Measurements from ENCODE around the gene STON1. TPM values are rescaled to one million over a fixed set of nuclear protein-coding genes. Genes with fewer than 3 reads are reported as not detected.

Gene STON1
- total RNA-seq, 2 donors from 2014 or later = 2.1 to 11.9 TPM

DNA sequence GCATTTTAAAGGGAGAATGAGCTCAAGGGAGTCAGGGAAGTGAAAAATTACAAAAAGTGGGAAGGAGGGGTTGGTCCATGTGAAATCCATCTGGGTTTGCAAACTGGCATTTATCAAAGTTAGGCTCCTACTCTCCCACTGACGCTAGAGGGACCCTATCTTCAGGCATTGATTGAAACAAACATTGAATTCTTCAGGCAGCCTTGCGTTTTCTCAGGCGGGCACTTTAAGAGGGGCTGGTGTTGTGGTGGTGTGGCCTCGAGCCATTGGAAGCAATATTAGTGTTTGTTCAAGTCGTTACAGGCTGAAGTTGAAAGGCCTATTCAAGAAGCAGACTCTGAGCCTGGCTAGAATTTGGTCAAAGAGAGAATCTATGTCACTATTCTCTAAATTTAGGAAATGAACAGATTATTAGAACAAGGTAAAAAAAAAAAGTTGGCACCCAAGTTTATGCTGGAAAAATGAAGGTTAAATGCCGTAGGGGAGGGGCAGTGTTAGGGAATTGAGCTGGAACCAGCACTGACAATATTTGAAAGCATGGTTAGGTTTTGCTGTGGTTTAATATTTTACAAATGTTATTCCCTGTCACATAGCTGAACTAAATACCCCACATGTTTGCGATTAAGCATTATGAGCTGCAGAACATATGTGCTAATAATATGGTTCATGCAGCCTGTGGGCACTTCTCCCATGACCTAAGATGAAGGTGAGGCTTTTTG is 36.8 kb downstream of the STON1 start:
- intact Hi-C loops (cut with DNase I) = no loop called here

DNA sequence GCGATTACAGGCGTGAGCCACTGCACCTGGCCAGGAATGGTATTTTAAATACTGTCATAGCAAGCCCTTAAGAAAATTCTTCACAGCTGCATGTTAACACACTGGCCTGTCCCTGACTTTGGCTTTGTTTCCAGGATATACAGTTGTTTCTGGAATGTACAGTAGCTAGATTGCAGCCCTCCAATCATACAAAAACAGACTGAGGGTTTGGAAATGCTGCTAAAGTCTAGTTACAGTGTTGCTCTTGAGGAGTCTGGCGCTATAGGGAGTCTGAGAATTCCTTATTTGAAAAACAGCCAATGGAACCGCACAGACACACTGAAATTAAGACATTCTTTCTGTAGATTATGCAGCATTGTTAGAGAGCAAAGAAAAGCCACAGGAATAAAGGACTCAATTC is 37.7 kb downstream of the STON1 start:
- H3K9ac ChIP-seq (ENCODE audit: low read depth in 2 of 2, low read length in 2 of 2) = no peak overlapping the region
- H3K36me3 ChIP-seq = no peaks in the 10 kb centered on the region
- H3K27ac ChIP-seq = no peak overlapping the region

More for the DNA sequence above, 36.8 kb downstream of the STON1 start:
- H3K9ac ChIP-seq (ENCODE audit: low read depth in 2 of 2, low read length in 2 of 2) = no peak overlapping the region
- no peaks in the 10 kb centered on the region for H3K4me1 ChIP-seq
- H3K27ac ChIP-seq = no peak overlapping the region
- no peaks in the 10 kb centered on the region for H3K9me3 ChIP-seq
- no peaks in the 10 kb centered on the region for H3K27me3 ChIP-seq
- no peaks in the 10 kb centered on the region for H3K36me3 ChIP-seq
- no peak overlapping the region for H3K4me3 ChIP-seq
- TF ChIP-seq, protein P1, sequence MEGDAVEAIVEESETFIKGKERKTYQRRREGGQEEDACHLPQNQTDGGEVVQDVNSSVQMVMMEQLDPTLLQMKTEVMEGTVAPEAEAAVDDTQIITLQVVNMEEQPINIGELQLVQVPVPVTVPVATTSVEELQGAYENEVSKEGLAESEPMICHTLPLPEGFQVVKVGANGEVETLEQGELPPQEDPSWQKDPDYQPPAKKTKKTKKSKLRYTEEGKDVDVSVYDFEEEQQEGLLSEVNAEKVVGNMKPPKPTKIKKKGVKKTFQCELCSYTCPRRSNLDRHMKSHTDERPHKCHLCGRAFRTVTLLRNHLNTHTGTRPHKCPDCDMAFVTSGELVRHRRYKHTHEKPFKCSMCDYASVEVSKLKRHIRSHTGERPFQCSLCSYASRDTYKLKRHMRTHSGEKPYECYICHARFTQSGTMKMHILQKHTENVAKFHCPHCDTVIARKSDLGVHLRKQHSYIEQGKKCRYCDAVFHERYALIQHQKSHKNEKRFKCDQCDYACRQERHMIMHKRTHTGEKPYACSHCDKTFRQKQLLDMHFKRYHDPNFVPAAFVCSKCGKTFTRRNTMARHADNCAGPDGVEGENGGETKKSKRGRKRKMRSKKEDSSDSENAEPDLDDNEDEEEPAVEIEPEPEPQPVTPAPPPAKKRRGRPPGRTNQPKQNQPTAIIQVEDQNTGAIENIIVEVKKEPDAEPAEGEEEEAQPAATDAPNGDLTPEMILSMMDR (IDR thresholded peaks at IDR 0.05) = no peak
- DNase-seq = no peak

GRCh38 chr2:48568547-48568946 is 38.6 kb downstream of the STON1 start:
- intact Hi-C loops (cut with DNase I) = no loop called here
- no peaks in the 10 kb centered on the region for H3K4me1 ChIP-seq
- no peaks in the 10 kb centered on the region for H3K27me3 ChIP-seq
- H3K4me3 ChIP-seq = no peak overlapping the region
- H3K27ac ChIP-seq = no peak overlapping the region
- H3K9ac ChIP-seq (ENCODE audit: low read depth in 2 of 2, low read length in 2 of 2) = no peak overlapping the region
- no peak for DNase-seq
- no peaks in the 10 kb centered on the region for H3K9me3 ChIP-seq
- H3K36me3 ChIP-seq = no peaks in the 10 kb centered on the region
- TF ChIP-seq, protein P1 (IDR thresholded peaks at IDR 0.05) = no peak

More for the DNA sequence above, 37.7 kb downstream of the STON1 start:
- H3K27me3 ChIP-seq = no peaks in the 10 kb centered on the region
- TF ChIP-seq, protein P1 (IDR thresholded peaks at IDR 0.05) = no peak
- no peaks in the 10 kb centered on the region for H3K4me1 ChIP-seq
- no peak for DNase-seq
- intact Hi-C loops (cut with DNase I) = no loop called here
- no peak overlapping the region for H3K4me3 ChIP-seq
- H3K9me3 ChIP-seq = no peaks in the 10 kb centered on the region

GRCh38 chr2:48569433-48569832 is 39.5 kb downstream of the STON1 start:
- Histone ChIP-seq H3K9ac (ENCODE audit: low read depth in 2 of 2, low read length in 2 of 2) (no peak overlapping the region), H3K4me1 (no peaks in the 10 kb centered on the region), H3K36me3 (no peaks in the 10 kb centered on the region), H3K9me3 (no peaks in the 10 kb centered on the region), H3K27me3 (no peaks in the 10 kb centered on the region), H3K27ac (no peak overlapping the region), H3K4me3 (no peak overlapping the region)
- intact Hi-C loops (cut with DNase I) = no loop called here
- TF ChIP-seq, protein P1 (IDR thresholded peaks at IDR 0.05) = no peak
- no peak for DNase-seq

DNA sequence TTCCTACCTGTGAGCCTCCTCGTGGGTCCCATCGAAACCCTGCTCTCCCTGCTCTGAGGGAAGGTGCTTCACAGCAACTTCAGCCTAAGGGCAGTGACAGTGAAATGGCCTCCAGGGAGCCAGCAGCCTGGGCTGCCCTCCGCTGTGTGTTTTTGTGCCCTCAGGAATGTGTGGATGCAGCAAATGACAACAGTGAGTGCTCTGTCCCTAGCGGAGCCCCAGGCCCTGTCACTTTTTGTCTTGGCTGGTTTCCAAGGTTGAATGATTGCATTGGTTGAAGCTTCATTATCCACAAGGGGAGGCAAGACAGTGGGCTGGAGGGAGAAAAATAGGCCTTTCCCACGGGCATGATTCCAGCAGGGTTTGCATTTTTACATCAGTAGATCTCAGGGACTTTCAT is 42.9 kb downstream of the STON1 start:
- DNase-seq = no peak
- TF ChIP-seq, protein P1 (IDR thresholded peaks at IDR 0.05) = no peak
- H3K36me3 ChIP-seq = no peaks in the 10 kb centered on the region
- H3K4me1 ChIP-seq = no peaks in the 10 kb centered on the region
- no peak overlapping the region for H3K4me3 ChIP-seq
- no peak overlapping the region for H3K9ac ChIP-seq (ENCODE audit: low read depth in 2 of 2, low read length in 2 of 2)
- no peaks in the 10 kb centered on the region for H3K27me3 ChIP-seq
- no peak overlapping the region for H3K27ac ChIP-seq
- no peaks in the 10 kb centered on the region for H3K9me3 ChIP-seq
- intact Hi-C loops (cut with DNase I) = no loop called here
